HG03469 (cell line): ENCODE data around the gene THG1L.
A peak's percentile ranks its signal among the peaks of the same experiment; 100 is the strongest.
"Not testable (repeated sequence)": the region's sequence is repeated elsewhere in the genome, so short reads cannot be mapped to it uniquely, and the experiment has no call there.

Experiments used
- ATAC-seq: cut with Tn5 transposase; IDR thresholded peaks from one replicate; pipeline ENCODE4 v1.9.1; 2021; ENCODE audit warnings: mild to moderate bottlenecking, moderate library complexity, moderate number of reproducible peaks; ENCODE audit not compliant: unreplicated experiment

THG1L gene

DNA sequence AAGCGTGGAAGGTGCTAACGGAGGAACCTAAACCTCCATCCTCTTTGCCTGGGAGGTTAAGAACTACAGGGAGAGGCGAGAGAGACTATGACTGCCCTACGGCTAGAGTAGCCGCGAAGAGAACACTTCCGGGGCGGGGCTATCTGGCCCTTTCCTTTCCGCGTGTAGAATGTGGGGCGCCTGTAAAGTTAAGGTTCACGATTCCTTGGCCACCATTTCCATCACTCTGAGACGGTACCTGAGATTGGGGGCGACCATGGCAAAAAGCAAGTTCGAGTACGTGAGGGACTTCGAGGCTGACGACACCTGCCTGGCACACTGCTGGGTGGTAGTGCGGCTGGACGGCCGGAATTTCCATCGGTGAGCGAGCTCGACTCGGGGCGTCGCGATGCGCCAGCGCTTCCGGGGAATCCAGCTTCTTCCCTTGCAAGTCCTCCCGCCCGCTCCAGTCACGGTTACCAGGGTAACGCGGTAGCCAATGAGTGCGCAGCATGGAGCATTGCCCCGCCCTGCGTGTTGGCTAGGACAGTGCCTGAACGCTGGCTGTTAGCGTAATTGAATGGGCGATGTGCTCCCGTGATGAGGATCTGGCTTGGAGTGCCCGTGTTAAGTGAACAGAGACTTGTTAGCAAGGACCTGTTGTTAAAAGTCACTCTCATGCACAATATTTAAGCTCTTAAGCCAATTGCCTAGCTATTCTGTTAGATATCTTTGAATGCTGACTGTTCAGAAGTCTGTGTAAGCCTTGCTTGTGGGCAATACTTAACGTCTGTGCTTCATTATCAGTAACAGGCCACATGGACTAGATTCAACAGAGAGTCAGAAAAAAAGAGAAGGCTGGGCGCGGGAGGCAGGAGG is at the start of gene THG1L:
THG1L (plus strand) TSS at position 149 of the 858 bp plus-strand sequence; CDS start at position 170, 21 bp downstream.
- peak; percentile 84 for ATAC-seq

DNA sequence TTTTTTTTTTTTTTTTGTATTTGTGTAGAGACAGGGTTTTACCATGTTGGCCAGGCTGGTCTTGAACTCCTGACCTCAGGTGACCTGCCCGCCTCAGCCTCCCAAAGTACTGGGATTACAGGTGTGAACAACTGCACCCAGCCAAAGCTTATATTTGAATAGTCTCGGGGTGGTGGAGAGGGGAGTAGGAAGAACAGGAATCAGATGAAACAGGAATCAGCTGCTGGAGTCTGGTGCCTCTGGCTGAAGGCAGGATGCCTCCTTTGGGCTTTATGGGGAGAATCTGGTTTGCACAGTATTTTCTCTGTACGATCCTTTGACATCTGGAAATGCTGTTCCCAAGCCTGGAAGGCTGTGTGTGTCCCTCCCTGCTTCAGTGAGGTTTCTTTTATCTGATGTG is 49.0 kb upstream of the THG1L start:
- no peak for ATAC-seq

DNA sequence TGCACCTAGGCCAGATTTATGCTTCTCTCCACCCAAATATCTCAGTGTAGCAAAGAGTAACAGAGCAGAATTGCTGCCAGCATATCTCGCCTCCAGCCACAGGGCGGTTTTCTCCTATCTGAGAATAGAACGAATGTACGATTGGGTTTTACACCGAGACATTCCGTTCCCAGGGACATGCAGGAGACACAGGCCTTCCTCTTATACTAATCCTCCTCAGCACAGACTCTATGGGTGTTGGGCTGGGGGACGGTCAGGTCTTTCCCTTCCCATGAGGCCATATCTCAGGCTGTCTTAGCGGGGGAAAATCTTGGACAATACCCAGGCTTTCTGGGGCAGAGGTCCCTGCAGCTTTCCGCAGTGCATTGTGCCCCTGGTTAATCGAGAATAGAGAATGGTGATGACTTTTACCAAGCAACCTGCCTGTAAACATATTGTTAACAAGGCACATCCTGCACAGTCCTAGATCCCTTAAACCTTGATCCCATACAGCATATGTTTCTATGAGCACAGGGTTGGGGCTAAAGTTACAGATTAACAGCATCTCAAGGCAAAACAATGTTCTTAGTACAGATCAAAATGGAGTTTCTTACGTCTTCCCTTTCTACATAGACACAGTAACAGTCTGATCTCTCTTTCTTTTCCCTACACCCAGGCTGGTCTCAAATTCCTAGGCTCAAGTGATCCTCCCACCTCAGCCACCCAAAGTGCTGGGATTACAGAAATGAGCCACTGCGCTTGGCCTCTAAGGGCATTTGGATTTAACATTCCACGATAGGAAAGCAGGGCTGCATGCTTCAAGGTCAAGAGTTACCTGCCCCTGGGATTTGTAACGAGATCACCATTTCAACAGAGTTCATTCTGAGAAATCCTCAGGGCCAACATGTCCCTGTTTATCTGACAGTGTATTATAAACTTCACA is 44.7 kb upstream of the THG1L start:
- ATAC-seq = not testable (repeated sequence)

DNA sequence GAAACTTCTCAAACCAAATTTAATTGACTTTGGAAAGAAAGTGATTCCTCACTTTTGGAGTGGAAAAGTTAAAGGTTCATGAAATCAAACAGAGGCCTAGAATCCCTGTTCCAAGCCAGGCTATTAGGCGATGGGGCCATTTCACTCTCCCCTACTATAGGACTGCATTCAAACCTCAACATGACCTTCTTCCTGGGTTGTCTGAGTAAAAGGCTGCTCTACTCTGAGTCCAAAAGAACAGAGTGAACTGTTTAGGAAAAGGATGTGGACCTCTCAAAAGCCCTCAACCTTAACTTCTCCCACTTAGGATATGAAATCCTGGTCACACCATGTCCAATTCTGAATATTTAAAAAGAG is 44.0 kb upstream of the THG1L start:
- no peak for ATAC-seq

DNA sequence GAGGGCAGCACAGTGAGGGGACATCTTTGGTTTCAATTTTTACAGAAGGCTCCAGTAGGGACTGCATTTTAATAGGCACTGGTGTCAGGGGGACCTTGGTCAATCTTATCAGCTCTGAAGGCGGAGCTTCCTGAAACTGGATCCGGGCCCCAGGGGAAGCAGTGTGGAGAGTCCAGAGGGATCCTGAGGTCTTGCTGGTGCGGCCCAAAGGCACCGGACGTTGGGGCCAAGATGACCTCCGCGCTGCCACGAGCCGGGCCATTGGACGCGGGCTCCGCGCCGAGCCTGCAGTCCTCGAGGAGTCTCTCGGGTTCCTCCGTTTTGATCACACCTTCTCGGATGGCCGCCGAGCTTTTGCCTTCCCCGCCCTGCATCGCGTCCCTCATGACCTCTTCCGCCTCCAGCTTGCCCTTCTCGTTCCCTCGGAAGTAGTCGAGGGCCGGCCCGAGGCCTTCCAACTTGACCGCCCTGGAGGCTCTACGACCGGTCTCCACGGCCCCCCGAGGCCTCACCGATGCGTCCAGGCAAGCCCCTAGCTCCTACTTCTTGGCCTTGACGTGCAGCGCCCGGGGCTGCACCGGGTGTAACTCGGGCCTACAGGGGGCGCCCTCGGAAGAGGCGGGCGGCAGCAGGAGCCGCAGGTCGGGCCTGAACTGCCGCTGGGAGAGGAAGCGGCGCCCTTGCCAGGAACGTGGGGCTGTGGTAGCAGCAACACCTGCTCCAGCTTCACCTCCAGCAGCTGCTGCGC is 41.1 kb upstream of the THG1L start:
- ATAC-seq = no peak

DNA sequence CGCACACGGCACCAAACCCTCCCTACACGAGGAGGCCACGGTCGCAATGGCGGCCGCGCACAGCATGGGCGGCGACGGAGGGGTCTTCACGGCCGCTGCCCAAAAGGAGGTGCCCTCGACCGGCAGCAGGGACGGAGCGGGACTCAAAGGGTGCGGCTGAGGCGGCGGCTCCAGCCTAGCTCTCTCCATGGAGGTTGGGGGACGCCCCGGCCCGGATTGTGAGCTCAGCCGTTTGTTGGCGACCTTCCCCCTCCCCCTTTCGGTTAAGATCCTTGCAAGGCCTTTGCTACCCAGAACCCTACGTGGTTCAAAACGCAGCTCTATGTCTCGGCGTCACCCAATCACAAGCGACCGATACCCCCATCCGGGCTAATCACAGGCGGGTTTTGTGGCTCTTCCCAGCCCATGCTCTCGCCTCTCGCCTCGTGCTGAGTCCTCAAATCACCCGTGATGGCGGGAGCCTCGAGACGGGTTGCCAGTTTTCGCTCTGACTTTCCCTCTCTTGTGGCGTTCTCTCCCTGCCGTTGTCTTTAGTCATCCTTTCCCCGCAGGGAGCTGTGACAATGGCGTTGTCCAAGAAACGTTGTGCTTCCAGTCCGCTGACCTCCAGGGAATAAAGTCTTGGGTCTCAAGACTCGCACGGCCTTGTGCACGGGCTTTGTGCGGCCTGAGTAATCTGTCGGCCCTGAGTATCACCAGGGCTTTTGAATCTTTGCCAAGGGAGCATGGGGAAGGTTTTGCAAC is 40.4 kb upstream of the THG1L start:
- no peak for ATAC-seq

DNA sequence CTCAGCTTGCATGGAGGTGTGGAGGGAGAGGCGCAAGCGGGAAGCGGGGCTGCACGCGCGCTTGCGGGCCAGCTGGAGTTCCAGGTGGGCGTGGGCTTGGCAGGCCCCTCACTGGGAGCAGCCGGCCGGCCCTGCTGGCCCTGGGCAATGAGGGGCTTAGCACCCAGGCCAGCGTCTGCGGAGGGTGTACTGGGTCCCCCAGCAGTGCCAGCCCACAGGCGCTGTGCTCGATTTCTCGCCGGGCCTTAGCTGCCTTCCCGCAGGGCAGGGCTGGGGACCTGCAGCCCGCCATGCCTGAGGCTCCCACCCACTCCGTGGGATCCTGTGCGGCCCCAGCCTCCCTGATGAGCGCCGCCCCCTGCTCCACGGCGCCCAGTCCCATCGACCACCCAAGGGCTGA is 37.4 kb upstream of the THG1L start:
- ATAC-seq = not testable (repeated sequence)

DNA sequence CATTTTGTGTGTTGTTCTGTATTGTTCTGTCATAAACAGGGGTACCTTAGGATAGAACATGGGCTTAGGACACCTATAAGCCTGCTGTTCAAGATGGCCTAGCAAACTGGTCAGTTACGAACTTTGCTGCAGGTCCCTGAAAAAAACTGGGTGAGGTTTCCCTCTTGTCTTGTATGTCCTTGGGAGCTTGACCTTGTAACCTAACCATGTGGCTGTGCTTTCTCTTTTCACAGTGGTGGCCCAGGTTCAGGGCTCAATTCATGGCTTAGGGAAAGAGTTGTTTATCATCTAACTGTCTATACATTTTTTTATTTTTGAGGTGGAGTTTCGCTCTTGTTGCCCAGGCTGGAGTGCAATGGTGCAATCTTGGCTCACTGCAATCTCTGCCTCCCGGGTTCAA is 35.1 kb upstream of the THG1L start:
- ATAC-seq = not testable (repeated sequence)

DNA sequence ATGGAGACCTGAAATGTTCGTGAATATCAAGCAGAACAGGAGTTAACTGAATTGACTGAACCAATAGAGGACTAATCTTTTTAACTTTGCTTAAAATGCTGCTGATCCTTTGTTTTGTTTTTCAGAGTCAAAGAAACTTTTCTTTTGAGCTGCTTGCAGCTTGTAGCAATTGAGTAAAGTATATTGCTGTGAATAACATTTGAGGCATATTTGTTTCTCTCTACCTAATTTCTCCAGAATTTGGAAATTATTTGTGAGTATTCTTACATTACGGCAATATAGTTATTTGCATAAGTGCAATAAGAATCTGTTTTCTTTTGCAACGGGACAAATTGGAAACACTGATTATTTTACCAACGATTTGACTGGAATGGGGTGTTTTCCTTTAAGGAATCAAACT is 32.5 kb upstream of the THG1L start:
- not testable (repeated sequence) for ATAC-seq

DNA sequence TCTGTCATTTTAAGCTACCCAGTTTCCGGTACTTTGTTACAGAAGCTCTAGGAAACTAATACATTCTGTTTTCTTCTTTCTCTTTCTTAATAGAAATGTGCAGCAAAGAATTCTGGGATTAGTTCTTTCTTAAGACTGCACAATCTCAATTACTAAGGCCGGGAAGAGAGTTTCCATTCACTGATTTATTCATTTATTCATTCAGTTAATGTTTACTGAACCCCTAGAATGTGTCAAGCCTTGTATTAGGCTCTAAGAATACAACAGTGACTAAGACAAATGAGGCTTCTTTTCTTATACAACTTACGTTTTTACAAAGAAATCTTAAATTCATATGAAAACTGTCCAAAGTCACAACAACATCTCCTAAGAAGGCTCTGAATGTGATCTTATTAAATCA is 27.5 kb upstream of the THG1L start:
- ATAC-seq = no peak

DNA sequence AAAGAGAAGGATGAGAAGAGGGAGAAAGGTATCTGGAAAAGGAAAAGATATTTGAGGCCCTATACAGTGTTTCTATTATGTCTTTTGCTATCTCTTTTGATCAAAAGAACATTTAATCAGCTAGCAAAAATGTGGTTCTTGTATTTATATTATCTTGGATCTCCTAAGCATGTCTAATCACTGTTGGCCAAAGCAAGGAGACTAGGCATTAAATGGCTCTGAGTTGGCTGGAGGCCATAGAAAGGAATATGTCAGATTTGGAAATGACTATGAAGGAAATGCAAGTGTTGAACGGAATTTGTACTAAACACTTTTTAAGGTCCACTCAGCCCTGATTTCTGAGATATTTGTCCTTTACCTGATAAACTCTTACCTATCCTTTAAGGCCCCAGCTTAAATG is 22.4 kb upstream of the THG1L start:
- no peak for ATAC-seq

DNA sequence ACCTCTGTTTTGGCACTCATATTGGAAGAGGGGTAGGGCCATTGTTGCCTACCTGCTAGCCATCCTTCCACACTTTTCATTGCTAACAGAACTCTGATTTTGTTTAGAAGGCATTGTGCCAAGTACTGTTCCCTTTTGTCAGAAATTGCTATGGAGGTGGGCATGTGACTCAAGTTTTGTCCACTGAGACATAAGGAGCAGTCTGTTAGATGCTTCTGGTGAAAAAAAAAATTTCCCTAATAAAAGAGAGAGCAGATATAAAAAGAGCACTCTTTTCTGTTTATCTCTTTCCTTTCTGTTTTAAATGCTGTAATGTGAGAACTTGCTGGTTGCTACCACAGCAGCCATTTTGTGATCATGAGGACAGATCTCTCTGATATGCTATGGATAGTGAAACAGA is 21.9 kb upstream of the THG1L start:
- no peak for ATAC-seq

DNA sequence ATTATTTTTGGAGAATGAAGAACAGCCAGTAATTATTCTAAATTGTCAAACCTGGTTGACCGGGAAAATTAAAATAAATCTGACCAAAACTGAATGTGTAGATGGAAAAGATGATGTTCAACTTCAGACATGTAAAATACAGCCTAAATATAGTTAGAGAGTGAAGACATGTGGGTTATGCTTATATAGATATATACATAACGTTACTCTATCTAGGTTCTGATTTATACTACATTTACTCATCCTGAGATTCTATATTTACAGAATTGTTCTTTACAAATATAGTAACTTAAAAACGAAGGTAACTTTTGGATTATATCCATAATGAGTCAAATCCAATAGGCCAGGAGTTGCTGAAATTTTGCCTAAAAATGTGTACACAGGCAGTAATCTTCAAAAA is 20.8 kb upstream of the THG1L start:
- ATAC-seq = no peak

DNA sequence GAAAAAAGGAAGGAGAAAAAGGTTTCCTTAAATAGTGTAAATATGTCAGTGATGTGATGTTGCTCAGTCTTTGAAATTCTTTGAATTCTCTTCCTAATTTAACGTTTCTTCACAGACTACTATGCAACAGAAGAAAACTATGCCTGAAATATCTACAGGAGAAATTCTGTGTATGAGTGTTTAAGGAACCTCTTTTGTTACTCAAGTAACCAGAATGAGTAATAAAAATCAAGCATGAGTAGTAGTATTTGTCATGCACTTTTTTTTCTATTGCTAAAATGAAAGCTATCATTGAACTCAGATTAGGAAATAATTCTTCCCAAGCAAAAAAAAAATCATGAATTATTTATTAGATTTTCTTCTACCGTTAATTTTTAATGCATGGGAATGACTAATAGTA is 20.3 kb upstream of the THG1L start:
- no peak for ATAC-seq

DNA sequence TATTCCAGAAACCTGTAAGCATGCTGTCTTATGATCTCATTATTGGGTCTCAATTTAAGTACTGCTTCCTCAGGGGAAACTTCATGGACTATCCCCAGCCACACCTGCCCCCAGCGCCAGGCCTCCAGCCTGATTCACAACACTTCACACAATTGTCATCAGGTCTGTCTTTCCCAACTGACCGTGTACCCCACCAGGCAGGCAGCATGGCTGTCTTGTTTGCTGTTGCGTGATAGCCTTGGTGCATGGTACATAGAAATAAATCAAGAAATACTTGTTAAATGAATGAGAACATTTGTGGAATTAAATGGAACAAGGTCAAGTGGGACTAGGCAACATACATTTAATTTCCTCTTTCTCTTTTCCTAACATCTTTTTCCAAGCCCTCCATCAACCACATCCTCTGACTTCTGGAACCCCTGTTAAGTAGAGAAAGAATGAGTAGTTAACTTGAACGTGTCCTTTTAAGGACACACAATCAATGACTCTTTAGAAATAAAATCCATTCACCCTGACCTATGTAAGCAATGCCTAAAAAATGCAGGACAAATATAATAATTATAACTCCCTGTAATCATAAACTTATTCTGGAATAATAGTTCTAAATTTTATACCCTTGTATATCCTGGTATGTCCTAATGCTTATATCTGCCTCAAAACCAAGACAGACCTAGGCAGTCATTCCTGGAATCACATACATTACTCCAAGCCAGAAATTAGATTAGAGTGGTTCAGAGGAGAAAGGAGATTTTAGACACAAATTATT is 17.2 kb upstream of the THG1L start:
- no peak for ATAC-seq

DNA sequence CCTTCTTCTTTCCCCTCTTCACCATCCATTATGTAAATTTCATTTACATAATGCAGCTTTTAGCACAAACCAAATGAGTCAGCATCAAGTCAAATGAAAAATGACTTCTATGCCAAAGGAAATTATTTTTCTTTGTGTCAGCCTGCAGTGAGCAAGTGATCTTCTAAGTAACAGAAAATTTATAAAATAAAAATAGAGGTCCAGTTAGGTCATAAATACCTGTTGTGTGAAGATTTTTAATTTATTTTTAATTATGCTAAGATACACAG is 16.7 kb upstream of the THG1L start:
- ATAC-seq = no peak

DNA sequence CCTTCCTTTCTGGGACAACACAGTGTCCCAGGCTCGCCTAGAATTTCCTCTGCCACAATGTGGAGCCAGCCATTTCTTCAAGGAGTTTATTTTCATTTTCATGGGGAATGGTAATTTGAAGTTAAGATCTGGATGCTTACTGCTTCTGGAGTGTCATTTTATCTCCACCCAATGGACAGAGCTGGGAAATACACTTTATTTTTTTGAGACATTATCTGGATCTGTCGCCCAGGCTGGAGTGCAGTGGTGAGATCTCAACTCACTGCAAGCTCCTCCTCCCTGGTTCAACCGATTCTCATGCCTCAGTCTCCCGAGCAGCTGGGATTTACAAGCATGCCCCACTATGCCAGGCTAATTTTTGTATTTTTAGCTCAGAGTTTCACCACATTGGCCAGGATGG is 12.7 kb upstream of the THG1L start:
- no peak for ATAC-seq

DNA sequence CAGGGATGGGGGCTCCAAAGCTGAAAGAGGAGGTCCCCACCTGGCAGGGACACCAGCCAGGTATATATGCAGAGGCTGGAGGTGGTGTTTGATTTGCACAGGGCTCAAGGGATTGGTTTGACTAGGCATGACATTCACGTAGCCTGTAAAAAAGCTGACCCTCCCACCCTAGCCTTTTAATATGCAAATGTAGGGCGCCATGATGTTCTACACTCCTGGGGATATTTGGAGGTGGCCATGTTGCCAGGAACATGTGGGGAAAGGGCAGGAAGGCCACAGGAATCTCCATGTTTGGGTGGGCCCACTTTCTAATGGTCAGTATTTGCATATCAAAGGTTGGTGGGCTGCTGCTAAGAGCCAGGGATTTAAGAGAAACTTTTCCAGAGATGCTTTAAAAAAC is 12.0 kb upstream of the THG1L start:
- no peak for ATAC-seq

DNA sequence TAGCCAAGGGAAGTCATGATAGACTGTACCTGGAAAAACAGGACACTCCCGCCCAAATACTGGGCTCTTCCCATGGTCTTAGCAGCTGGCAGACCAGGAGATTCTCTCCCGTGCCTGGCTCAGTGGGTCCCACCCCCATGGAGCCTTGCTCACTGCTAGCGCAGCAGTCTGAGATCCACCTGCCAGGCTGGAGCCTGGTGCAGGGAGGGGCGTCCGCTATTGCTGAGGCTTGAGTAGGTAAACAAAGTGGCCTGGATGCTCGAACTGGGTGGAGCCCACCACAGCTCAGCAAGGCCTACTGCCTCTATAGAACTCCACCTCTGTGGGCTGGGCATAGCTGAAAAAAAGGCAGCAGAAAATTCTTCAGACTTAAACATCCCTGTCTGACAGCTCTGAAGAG is 10.1 kb upstream of the THG1L start:
- no peak for ATAC-seq

DNA sequence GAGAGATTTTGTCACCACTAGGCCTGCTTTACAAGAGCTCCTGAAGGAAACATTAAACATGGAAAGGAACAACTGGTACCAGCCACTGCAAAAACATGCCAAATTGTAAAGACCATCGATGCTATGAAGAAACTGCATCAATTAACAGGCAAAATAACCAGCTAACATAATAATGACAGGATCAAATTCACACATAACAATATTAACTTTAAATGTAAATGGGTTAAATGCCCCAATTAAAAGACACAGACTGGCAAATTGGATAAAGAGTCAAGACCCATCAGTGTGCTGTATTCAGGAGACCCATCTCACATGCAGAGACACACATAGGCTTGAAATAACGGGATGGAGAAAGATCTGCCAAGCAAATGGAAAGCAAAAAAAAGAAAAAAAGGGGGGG is 8.3 kb upstream of the THG1L start:
- ATAC-seq = not testable (repeated sequence)
